HG03039 (cell line): Measurements from ENCODE around the gene NF1.
"Not testable (repeated sequence)": the region's sequence is repeated elsewhere in the genome, so short reads cannot be mapped to it uniquely, and the experiment has no call there.

Experiments
- ATAC-seq: cut with Tn5 transposase; IDR thresholded peaks from one replicate; pipeline ENCODE4 v1.9.1; 2021; ENCODE audit warnings: mild to moderate bottlenecking, moderate library complexity; ENCODE audit not compliant: unreplicated experiment

Gene NF1

GRCh38 chr17:31251105-31251969, 156.6 kb downstream of the NF1 start:
- no peak for ATAC-seq

GRCh38 chr17:31251970-31252328, 157.2 kb downstream of the NF1 start:
- ATAC-seq = no peak

GRCh38 chr17:31252741-31253140, 158.0 kb downstream of the NF1 start:
- no peak for ATAC-seq

GRCh38 chr17:31254654-31255053, 159.9 kb downstream of the NF1 start:
- ATAC-seq = no peak

GRCh38 chr17:31256936-31257335, 162.2 kb downstream of the NF1 start:
- ATAC-seq = no peak

- ATAC-seq = no peak
Measured at GRCh38 chr17:31260151-31260550, 165.4 kb downstream of the NF1 start.

- ATAC-seq = no peak
Measured at GRCh38 chr17:31261601-31262000, 166.8 kb downstream of the NF1 start.

- not testable (repeated sequence) for ATAC-seq
Measured at GRCh38 chr17:31262923-31263322, 168.1 kb downstream of the NF1 start.

- ATAC-seq = no peak
Measured at GRCh38 chr17:31266042-31266441, 171.3 kb downstream of the NF1 start.

- no peak for ATAC-seq
Measured at GRCh38 chr17:31269036-31269577, 174.3 kb downstream of the NF1 start.

GRCh38 chr17:31269578-31269983, 174.8 kb downstream of the NF1 start:
- ATAC-seq = no peak

GRCh38 chr17:31272236-31272635, 177.5 kb downstream of the NF1 start:
- no peak for ATAC-seq

GRCh38 chr17:31272803-31273202, 178.0 kb downstream of the NF1 start:
- no peak for ATAC-seq

GRCh38 chr17:31273516-31273915, 178.7 kb downstream of the NF1 start:
- ATAC-seq = no peak

GRCh38 chr17:31274252-31274651, 179.5 kb downstream of the NF1 start:
- no peak for ATAC-seq

GRCh38 chr17:31275116-31275515, 180.3 kb downstream of the NF1 start:
- no peak for ATAC-seq

- no peak for ATAC-seq
Measured at GRCh38 chr17:31279401-31279800, 184.6 kb downstream of the NF1 start.

- no peak for ATAC-seq
Measured at GRCh38 chr17:31281061-31281460, 186.3 kb downstream of the NF1 start.

GRCh38 chr17:31283841-31284240, 189.1 kb downstream of the NF1 start:
- ATAC-seq = no peak

- ATAC-seq = no peak
Measured at GRCh38 chr17:31286587-31286986, 191.8 kb downstream of the NF1 start.

GRCh38 chr17:31287932-31288331, 193.2 kb downstream of the NF1 start:
- not testable (repeated sequence) for ATAC-seq

- ATAC-seq = no peak
Measured at GRCh38 chr17:31289790-31290189, 195.0 kb downstream of the NF1 start.

GRCh38 chr17:31291820-31292219, 197.0 kb downstream of the NF1 start:
- no peak for ATAC-seq
